HUES6 (cell line): ENCODE measurements around the gene PSMA4.
"Not testable (repeated sequence)": the region's sequence is repeated elsewhere in the genome, so short reads cannot be mapped to it uniquely, and the experiment has no call there.

ENCODE experiments used
- H3K27ac ChIP-seq: 2 replicates; pipeline ENCODE4 v1.7.0; 2013; ENCODE audit warnings: low read depth, mild to moderate bottlenecking, low read length, inconsistent platforms
- H3K27me3 ChIP-seq: 2 replicates; pipeline ENCODE4 v1.6.1; 2013; ENCODE audit warnings: low read length; ENCODE audit not compliant: control insufficient read depth, insufficient read depth
- H3K36me3 ChIP-seq: 2 replicates; pipeline ENCODE4 v1.6.1; 2013; ENCODE audit warnings: low read length; ENCODE audit not compliant: control insufficient read depth, insufficient read depth
- H3K4me1 ChIP-seq: 2 replicates; pipeline ENCODE4 v1.6.1; 2013; ENCODE audit warnings: low read length; ENCODE audit not compliant: control insufficient read depth, insufficient read depth
- H3K4me3 ChIP-seq: 2 replicates; pipeline ENCODE4 v1.5.1; 2013; ENCODE audit warnings: low read depth, low read length
- H3K9ac ChIP-seq: one replicate; pipeline ENCODE4 v1.6.1; 2013; ENCODE audit warnings: mild to moderate bottlenecking, low read length
- H3K9me3 ChIP-seq: 2 replicates; pipeline ENCODE4 v1.6.1; 2013; ENCODE audit warnings: low read depth, low read length; ENCODE audit not compliant: control insufficient read depth, insufficient read depth

PSMA4 gene

GRCh38 chr15:78551902-78552301 is 11.7 kb downstream of the PSMA4 start:
- Histone ChIP-seq H3K4me3 (no peak overlapping the region), H3K36me3 (peaks cover 44% of the 10 kb centered on the region), H3K9ac (no peak overlapping the region), H3K27ac (no peak overlapping the region), H3K27me3 (no peaks in the 10 kb centered on the region), H3K9me3 (no peaks in the 10 kb centered on the region), H3K4me1 (no peaks in the 10 kb centered on the region)

GRCh38 chr15:78552597-78552996 is 12.4 kb downstream of the PSMA4 start:
- H3K27ac ChIP-seq, result no peak overlapping the region
- H3K27me3 ChIP-seq, result no peaks in the 10 kb centered on the region

GRCh38 chr15:78560201-78560600 is 20.0 kb downstream of the PSMA4 start:
- H3K27me3 ChIP-seq, H3K27ac ChIP-seq, H3K9ac ChIP-seq, H3K4me3 ChIP-seq, H3K9me3 ChIP-seq, H3K4me1 ChIP-seq, H3K36me3 ChIP-seq: not testable (repeated sequence)

More at GRCh38 chr15:78552597-78552996, 12.4 kb downstream of the PSMA4 start:
- Histone ChIP-seq H3K4me1 (no peaks in the 10 kb centered on the region), H3K9ac (no peak overlapping the region), H3K36me3 (peaks cover 37% of the 10 kb centered on the region), H3K4me3 (no peak overlapping the region), H3K9me3 (no peaks in the 10 kb centered on the region)

GRCh38 chr15:78561490-78561889 is 21.2 kb downstream of the PSMA4 start:
- no peak overlapping the region for H3K4me3 ChIP-seq
- no peak overlapping the region for H3K27ac ChIP-seq
- no peaks in the 10 kb centered on the region for H3K9me3 ChIP-seq
- H3K4me1 ChIP-seq, result peaks cover 7% of the 10 kb centered on the region
- no peaks in the 10 kb centered on the region for H3K36me3 ChIP-seq
- no peak overlapping the region for H3K9ac ChIP-seq
- no peaks in the 10 kb centered on the region for H3K27me3 ChIP-seq

- Histone ChIP-seq H3K27ac (no peak overlapping the region), H3K36me3 (no peaks in the 10 kb centered on the region), H3K9me3 (no peaks in the 10 kb centered on the region), H3K9ac (no peak overlapping the region), H3K4me1 (peaks cover 7% of the 10 kb centered on the region), H3K27me3 (no peaks in the 10 kb centered on the region), H3K4me3 (no peak overlapping the region)
Measured at GRCh38 chr15:78563092-78563491, 22.8 kb downstream of the PSMA4 start.

- no peaks in the 10 kb centered on the region for H3K9me3 ChIP-seq
- H3K4me1 ChIP-seq, result peaks cover 7% of the 10 kb centered on the region
- no peak overlapping the region for H3K27ac ChIP-seq
- H3K36me3 ChIP-seq, result no peaks in the 10 kb centered on the region
- no peak overlapping the region for H3K9ac ChIP-seq
- peak overlapping the region; percentile 40 for H3K4me3 ChIP-seq
- no peaks in the 10 kb centered on the region for H3K27me3 ChIP-seq
Measured at GRCh38 chr15:78564743-78565096, 24.5 kb downstream of the PSMA4 start.

GRCh38 chr15:78565097-78565950 is 25.1 kb downstream of the PSMA4 start, which contains the start of gene CHRNA5:
CHRNA5 (plus strand) TSS chr15:78565520; CDS start chr15:78565720, 200 bp downstream.
- H3K27ac ChIP-seq, result no peak within 1 kb of the TSS

GRCh38 chr15:78565951-78566774 is 25.9 kb downstream of the PSMA4 start:
- peaks cover 7% of the 10 kb centered on the region for H3K4me1 ChIP-seq

More at GRCh38 chr15:78565097-78565950, 25.1 kb downstream of the PSMA4 start, which contains the start of gene CHRNA5:
- H3K27me3 ChIP-seq, result no peaks in the 10 kb centered on the region
- H3K4me3 ChIP-seq, result peak within 1 kb of the TSS; percentile 94
- H3K9ac ChIP-seq, result peak within 1 kb of the TSS; percentile 83
- H3K9me3 ChIP-seq, result no peaks in the 10 kb centered on the region
- peaks cover 7% of the 10 kb centered on the region for H3K4me1 ChIP-seq
- H3K36me3 ChIP-seq, result no peaks in the 10 kb centered on the region

GRCh38 chr15:78567531-78567930 is 27.3 kb downstream of the PSMA4 start:
- no peak overlapping the region for H3K4me3 ChIP-seq
- no peak overlapping the region for H3K27ac ChIP-seq
- no peaks in the 10 kb centered on the region for H3K36me3 ChIP-seq

More at GRCh38 chr15:78565951-78566774, 25.9 kb downstream of the PSMA4 start:
- Histone ChIP-seq H3K9me3 (no peaks in the 10 kb centered on the region), H3K36me3 (no peaks in the 10 kb centered on the region), H3K4me3 (peak overlapping the region; percentile 94), H3K27ac (no peak overlapping the region), H3K27me3 (no peaks in the 10 kb centered on the region), H3K9ac (peak overlapping the region; percentile 83)

GRCh38 chr15:78570710-78571109 is 30.5 kb downstream of the PSMA4 start:
- Histone ChIP-seq H3K4me3 (no peak overlapping the region), H3K27me3 (no peaks in the 10 kb centered on the region), H3K9me3 (no peaks in the 10 kb centered on the region), H3K36me3 (no peaks in the 10 kb centered on the region), H3K9ac (no peak overlapping the region), H3K4me1 (no peaks in the 10 kb centered on the region), H3K27ac (no peak overlapping the region)

More at GRCh38 chr15:78567531-78567930, 27.3 kb downstream of the PSMA4 start:
- Histone ChIP-seq H3K9me3 (no peaks in the 10 kb centered on the region), H3K4me1 (peaks cover 7% of the 10 kb centered on the region), H3K27me3 (no peaks in the 10 kb centered on the region), H3K9ac (no peak overlapping the region)

- Histone ChIP-seq H3K9me3 (no peaks in the 10 kb centered on the region), H3K9ac (no peak overlapping the region), H3K27me3 (no peaks in the 10 kb centered on the region), H3K4me3 (no peak overlapping the region), H3K36me3 (no peaks in the 10 kb centered on the region), H3K4me1 (no peaks in the 10 kb centered on the region), H3K27ac (no peak overlapping the region)
Measured at GRCh38 chr15:78571382-78571781, 31.1 kb downstream of the PSMA4 start.
